Activated T-cell treated with anti-CD3 and anti-CD28 coated beads, Interleukin-2, amount 50 U/mL, for 1 hour (primary cell): ENCODE measurements around the gene XAF1.
"Not testable (repeated sequence)": the region's sequence is repeated elsewhere in the genome, so short reads cannot be mapped to it uniquely, and the experiment has no call there.

ENCODE experiments used
- DNase-seq: peaks from one replicate; pipeline ENCODE4 v3.0.0-alpha.2; 2020

XAF1 gene

GRCh38 chr17:6755281-6755680 is 565 bp upstream of the XAF1 start:
- DNase-seq, result no peak

- no peak for DNase-seq
Observed at GRCh38 chr17:6756425-6757031, 682 bp downstream of the XAF1 start.

- no peak for DNase-seq
Observed at GRCh38 chr17:6757747-6758146, 1.9 kb downstream of the XAF1 start.

- no peak for DNase-seq
Observed at GRCh38 chr17:6761779-6762178, 5.9 kb downstream of the XAF1 start.

GRCh38 chr17:6768447-6768846 is 12.6 kb downstream of the XAF1 start:
- DNase-seq, result no peak

- DNase-seq, result no peak
Observed at GRCh38 chr17:6772016-6772415, 16.2 kb downstream of the XAF1 start.

GRCh38 chr17:6774906-6775305 is 19.1 kb downstream of the XAF1 start:
- DNase-seq, result not testable (repeated sequence)

- no peak for DNase-seq
Observed at GRCh38 chr17:6775871-6776405, 20.1 kb downstream of the XAF1 start, which contains the start of gene FBXO39. Gene FBXO39, plus strand, starts transcription at chr17:6776215. Its CDS starts 3,654 bp downstream, at chr17:6779869.

GRCh38 chr17:6779411-6779810 is 23.6 kb downstream of the XAF1 start:
- no peak for DNase-seq

- DNase-seq, result no peak
Observed at GRCh38 chr17:6780001-6780400, 24.2 kb downstream of the XAF1 start.

- DNase-seq, result no peak
Observed at GRCh38 chr17:6780886-6781285, 25.0 kb downstream of the XAF1 start.

- no peak for DNase-seq
Observed at GRCh38 chr17:6782244-6782643, 26.4 kb downstream of the XAF1 start.

GRCh38 chr17:6786618-6787017 is 30.8 kb downstream of the XAF1 start:
- DNase-seq, result no peak

- DNase-seq, result no peak
Observed at GRCh38 chr17:6787081-6787693, 31.3 kb downstream of the XAF1 start.

- no peak for DNase-seq
Observed at GRCh38 chr17:6789146-6789545, 33.3 kb downstream of the XAF1 start.

GRCh38 chr17:6793748-6794493 is 38.1 kb downstream of the XAF1 start:
- DNase-seq, result no peak

- no peak for DNase-seq
Observed at GRCh38 chr17:6796017-6796886, 40.4 kb downstream of the XAF1 start.

- no peak for DNase-seq
Observed at GRCh38 chr17:6796887-6797490, 41.1 kb downstream of the XAF1 start.

- DNase-seq, result no peak
Observed at GRCh38 chr17:6797718-6798351, 42.0 kb downstream of the XAF1 start.

GRCh38 chr17:6799738-6800137 is 43.9 kb downstream of the XAF1 start:
- DNase-seq, result no peak

- DNase-seq, result no peak
Observed at GRCh38 chr17:6800422-6801027, 44.7 kb downstream of the XAF1 start.

GRCh38 chr17:6811510-6811909 is 55.7 kb downstream of the XAF1 start:
- no peak for DNase-seq
